ENCODE results near the gene SLC36A4.

The SLC36A4 gene

GRCh38 chr11:93189462-93189861 is 8.3 kb downstream of the SLC36A4 start:
- no peak for TF ChIP-seq USF1 (IDR thresholded peaks at IDR 0.05)
- TF ChIP-seq RAD21 (IDR thresholded peaks at IDR 0.05; ENCODE audit: low read depth), result no peak
- no peak for TF ChIP-seq MAX (IDR thresholded peaks at IDR 0.05)

- no peak for TF ChIP-seq CEBPB (IDR thresholded peaks at IDR 0.05)
- no peak for TF ChIP-seq NFIC (IDR thresholded peaks at IDR 0.05)
- TF ChIP-seq TCF12 (IDR thresholded peaks at IDR 0.05; ENCODE audit: low read depth), result no peak
- TF ChIP-seq EGR1 (IDR thresholded peaks at IDR 0.05), result no peak
- TF ChIP-seq YY1 (IDR thresholded peaks at IDR 0.05; ENCODE audit: low read depth), result no peak
- no peak for TF ChIP-seq TEAD4 (IDR thresholded peaks at IDR 0.05)
- no peak for TF ChIP-seq MAX (IDR thresholded peaks at IDR 0.05)
- TF ChIP-seq USF1 (IDR thresholded peaks at IDR 0.05), result no peak
- TF ChIP-seq RAD21 (IDR thresholded peaks at IDR 0.05; ENCODE audit: low read depth), result no peak
Measured at GRCh38 chr11:93188726-93189125, 9.1 kb downstream of the SLC36A4 start.

GRCh38 chr11:93187290-93187689 is 10.5 kb downstream of the SLC36A4 start:
- TF ChIP-seq USF1 (IDR thresholded peaks at IDR 0.05) (no peak), FOXM1 (IDR thresholded peaks at IDR 0.05; ENCODE audit: borderline replicate concordance, low read depth) (no peak), TAF1 (IDR thresholded peaks at IDR 0.05; ENCODE audit: low read depth) (no peak), RAD21 (IDR thresholded peaks at IDR 0.05; ENCODE audit: low read depth) (no peak), CEBPB (IDR thresholded peaks at IDR 0.05) (no peak)

- TF ChIP-seq RAD21 (IDR thresholded peaks at IDR 0.05; ENCODE audit: low read depth) (peak; percentile 36), USF1 (IDR thresholded peaks at IDR 0.05) (no peak), CEBPB (IDR thresholded peaks at IDR 0.05) (no peak), ZBTB7A (IDR thresholded peaks at IDR 0.05; ENCODE audit: low read depth) (no peak)
Measured at GRCh38 chr11:93169950-93170561, 27.7 kb downstream of the SLC36A4 start.

- TF ChIP-seq FOXM1 (IDR thresholded peaks at IDR 0.05; ENCODE audit: borderline replicate concordance, low read depth), result no peak
- no peak for TF ChIP-seq REST (IDR thresholded peaks at IDR 0.05; ENCODE audit: low read depth)
- TF ChIP-seq EGR1 (IDR thresholded peaks at IDR 0.05), result no peak
- no peak for TF ChIP-seq NFIC (IDR thresholded peaks at IDR 0.05)
- no peak for TF ChIP-seq ZBTB7A (IDR thresholded peaks at IDR 0.05; ENCODE audit: low read depth)
- no peak for TF ChIP-seq TEAD4 (IDR thresholded peaks at IDR 0.05)
- no peak for TF ChIP-seq CEBPB (IDR thresholded peaks at IDR 0.05)
- TF ChIP-seq TAF1 (IDR thresholded peaks at IDR 0.05; ENCODE audit: low read depth), result no peak
- TF ChIP-seq EP300 (IDR thresholded peaks at IDR 0.05; ENCODE audit: borderline replicate concordance), result no peak
- no peak for TF ChIP-seq CREB1 (IDR thresholded peaks at IDR 0.05; ENCODE audit: low read depth)
Measured at GRCh38 chr11:93169143-93169542, 28.6 kb downstream of the SLC36A4 start.

- no peak for TF ChIP-seq USF1 (IDR thresholded peaks at IDR 0.05)
Measured at GRCh38 chr11:93166862-93167261, 30.9 kb downstream of the SLC36A4 start.

GRCh38 chr11:93166194-93166593 is 31.6 kb downstream of the SLC36A4 start:
- TF ChIP-seq CREB1 (IDR thresholded peaks at IDR 0.05; ENCODE audit: low read depth) (no peak), TEAD4 (IDR thresholded peaks at IDR 0.05) (no peak), ZBTB7A (IDR thresholded peaks at IDR 0.05; ENCODE audit: low read depth) (no peak), RAD21 (IDR thresholded peaks at IDR 0.05; ENCODE audit: low read depth) (no peak)

GRCh38 chr11:93160808-93161207 is 37.0 kb downstream of the SLC36A4 start:
- TF ChIP-seq EGR1 (IDR thresholded peaks at IDR 0.05), result no peak
- no peak for TF ChIP-seq TCF12 (IDR thresholded peaks at IDR 0.05; ENCODE audit: low read depth)
- TF ChIP-seq NFIC (IDR thresholded peaks at IDR 0.05), result no peak
- TF ChIP-seq REST (IDR thresholded peaks at IDR 0.05; ENCODE audit: low read depth), result no peak
- TF ChIP-seq RAD21 (IDR thresholded peaks at IDR 0.05; ENCODE audit: low read depth), result no peak
- no peak for TF ChIP-seq YY1 (IDR thresholded peaks at IDR 0.05; ENCODE audit: low read depth)
- TF ChIP-seq ZBTB7A (IDR thresholded peaks at IDR 0.05; ENCODE audit: low read depth), result no peak
- no peak for TF ChIP-seq EP300 (IDR thresholded peaks at IDR 0.05; ENCODE audit: borderline replicate concordance)
- no peak for TF ChIP-seq FOXM1 (IDR thresholded peaks at IDR 0.05; ENCODE audit: borderline replicate concordance, low read depth)
- no peak for TF ChIP-seq TAF1 (IDR thresholded peaks at IDR 0.05; ENCODE audit: low read depth)
- TF ChIP-seq CEBPB (IDR thresholded peaks at IDR 0.05), result no peak
- TF ChIP-seq USF1 (IDR thresholded peaks at IDR 0.05), result no peak
- TF ChIP-seq MAX (IDR thresholded peaks at IDR 0.05), result no peak
- TF ChIP-seq TEAD4 (IDR thresholded peaks at IDR 0.05), result no peak
- TF ChIP-seq CREB1 (IDR thresholded peaks at IDR 0.05; ENCODE audit: low read depth), result no peak

Measured in Ishikawa (cell line).